Occipital lobe (tissue), 3 donors: ENCODE results near the gene PARP9. TPM values are rescaled to one million over a fixed set of nuclear protein-coding genes. Genes with fewer than 3 reads are reported as not detected.

Source experiments
- DNase-seq: peaks from one replicate; lab custom pipeline; 2025; lab: John Stamatoyannopoulos, UW
- small RNA-seq: library from RNA; depleted of rRNA; stranded (forward); fragments of <200 nt; gene quantifications from one replicate; pipeline ENCODE3, GENCODE V24; 2014
- total RNA-seq: library from RNA; depleted of rRNA; stranded (reverse); fragments of >200 nt; gene quantifications from one replicate; pipeline ENCODE4 v1.2.3, GENCODE V29; 2014

The PARP9 gene
- total RNA-seq, 1 donor from 2014 or later: 6.1 TPM

DNA sequence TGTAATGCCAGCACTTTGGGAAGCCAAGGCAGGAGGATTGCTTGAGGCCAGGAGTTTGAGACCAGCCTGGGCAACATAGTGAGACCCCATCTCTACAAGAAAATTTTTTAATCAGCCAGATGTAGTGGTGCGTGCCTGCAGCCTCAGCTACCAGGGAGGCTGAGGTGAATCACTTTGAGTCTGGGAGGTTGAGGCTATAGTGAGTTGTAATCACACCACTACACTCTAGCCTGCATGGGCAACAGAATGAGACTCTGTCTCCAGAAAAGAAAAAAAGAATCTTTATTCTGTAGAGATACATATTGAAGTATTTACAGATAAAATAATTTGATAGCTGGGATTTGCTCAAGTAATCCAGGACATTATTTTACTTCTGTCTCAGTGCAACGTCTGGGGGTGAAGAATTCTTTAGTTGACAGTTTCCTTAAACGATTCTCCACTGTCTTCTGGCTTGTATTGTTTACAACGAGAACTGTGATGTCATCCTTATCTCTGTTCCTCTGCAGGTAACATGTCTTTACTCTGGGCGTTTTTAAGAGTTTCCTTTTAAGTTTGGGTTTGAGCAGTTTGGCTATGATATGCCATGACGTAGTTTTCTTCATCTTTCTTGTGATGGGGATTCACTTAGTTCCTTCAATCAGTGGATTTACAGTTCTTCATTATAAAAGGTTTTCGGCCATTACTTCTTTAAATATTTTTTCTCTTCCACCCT lies 75.7 kb downstream of the PARP9 start:
- DNase-seq: no peak

- no peak for DNase-seq
Observed at GRCh38 chr3:122484985-122485384, 79.1 kb downstream of the PARP9 start.

DNA sequence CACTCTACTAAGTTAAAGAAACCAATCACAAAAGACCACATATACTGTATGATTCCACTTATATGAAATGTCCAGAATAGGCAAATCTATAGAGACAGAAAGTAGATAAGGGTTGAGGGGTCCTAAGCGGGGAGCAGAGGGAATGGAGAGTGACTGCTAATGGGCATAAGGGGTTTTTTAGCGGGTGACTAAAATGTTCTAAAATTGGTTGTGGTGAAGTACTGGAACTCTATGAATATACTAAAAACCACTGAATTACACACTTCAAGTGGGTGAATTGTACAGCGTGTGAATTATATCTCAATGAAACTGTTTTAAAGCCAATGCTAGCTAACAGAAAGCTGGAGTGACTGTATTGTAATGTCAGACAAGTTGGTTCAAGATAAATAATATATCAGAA lies 82.7 kb downstream of the PARP9 start:
- DNase-seq: no peak

Small RNA genes lying within 50 kb of the gene (small RNA-seq; reads per million reads assigned to genes)
- gene AC096861.1: not detected

Other genes starting within 250 kb of the PARP9 start
- not detected for gene CSTA, start 239.1 kb downstream of the PARP9 start, total RNA-seq
- 16.5 TPM for gene MIX23, start 181.1 kb downstream of the PARP9 start, total RNA-seq
- 10.3 TPM for gene FAM162A, start 180.1 kb downstream of the PARP9 start, total RNA-seq
- 9.8 TPM for gene WDR5B, start 148.2 kb downstream of the PARP9 start, total RNA-seq
- 49.0 TPM for gene KPNA1, start 49.4 kb downstream of the PARP9 start, total RNA-seq
- 4.5 TPM for gene DTX3L, start within 50 bp of the PARP9 start, total RNA-seq
- not detected for gene PARP15, start 13.3 kb upstream of the PARP9 start, total RNA-seq
- 11.2 TPM for gene PARP14, start 116.5 kb upstream of the PARP9 start, total RNA-seq
- gene HSPBAP1, start 229.5 kb upstream of the PARP9 start, total RNA-seq: 12.9 TPM
- gene SLC49A4, start 230.8 kb upstream of the PARP9 start, total RNA-seq: 32.1 TPM